ENCODE data around the gene BRD7.

The BRD7 gene

GRCh38 chr16:50281391-50282009, 87.3 kb downstream of the BRD7 start:
- no peak for DNase-seq (ENCODE audit: low read depth in 1 of 2, low spot score in 1 of 2)
- Histone ChIP-seq H3K4me3 (replicated peaks; ENCODE audit: insufficient read depth, low read length) (peak overlapping the region; percentile 16), H3K27ac (replicated peaks) (peak overlapping the region; percentile 95), H3K27me3 (ENCODE audit: insufficient read depth, poor library complexity, severe bottlenecking) (no peaks in the 10 kb centered on the region)
- TF ChIP-seq POLR2AphosphoS5 (IDR thresholded peaks at IDR 0.05; ENCODE audit: low read depth) (no peak), GABPA (IDR thresholded peaks at IDR 0.05; ENCODE audit: low read depth) (no peak), CTCF (IDR thresholded peaks at IDR 0.05; ENCODE audit: insufficient read depth, low read length) (no peak), REST (IDR thresholded peaks at IDR 0.05; ENCODE audit: insufficient replicate concordance, low read depth) (no peak), SPI1 (IDR thresholded peaks at IDR 0.05; ENCODE audit: borderline replicate concordance, low read depth) (no peak)

GRCh38 chr16:50280932-50281331, 87.9 kb downstream of the BRD7 start:
- no peak for DNase-seq (ENCODE audit: low read depth in 1 of 2, low spot score in 1 of 2)
- Histone ChIP-seq H3K27ac (replicated peaks) (peak overlapping the region; percentile 95), H3K4me3 (replicated peaks; ENCODE audit: insufficient read depth, low read length) (no peak overlapping the region), H3K27me3 (ENCODE audit: insufficient read depth, poor library complexity, severe bottlenecking) (no peaks in the 10 kb centered on the region)
- TF ChIP-seq SPI1 (IDR thresholded peaks at IDR 0.05; ENCODE audit: borderline replicate concordance, low read depth): no peak
- TF ChIP-seq REST (IDR thresholded peaks at IDR 0.05; ENCODE audit: insufficient replicate concordance, low read depth): no peak
- no peak for TF ChIP-seq POLR2AphosphoS5 (IDR thresholded peaks at IDR 0.05; ENCODE audit: low read depth)
- TF ChIP-seq GABPA (IDR thresholded peaks at IDR 0.05; ENCODE audit: low read depth): no peak
- no peak for TF ChIP-seq CTCF (IDR thresholded peaks at IDR 0.05; ENCODE audit: insufficient read depth, low read length)

GRCh38 chr16:50279504-50279865, 89.3 kb downstream of the BRD7 start:
- H3K27ac ChIP-seq (replicated peaks): peak overlapping the region; percentile 95
- DNase-seq (ENCODE audit: low read depth in 1 of 2, low spot score in 1 of 2): no peak
- H3K4me3 ChIP-seq (replicated peaks; ENCODE audit: insufficient read depth, low read length): no peak overlapping the region
- H3K27me3 ChIP-seq (ENCODE audit: insufficient read depth, poor library complexity, severe bottlenecking): no peaks in the 10 kb centered on the region
- no peak for TF ChIP-seq SPI1 (IDR thresholded peaks at IDR 0.05; ENCODE audit: borderline replicate concordance, low read depth)
- no peak for TF ChIP-seq POLR2AphosphoS5 (IDR thresholded peaks at IDR 0.05; ENCODE audit: low read depth)
- TF ChIP-seq GABPA (IDR thresholded peaks at IDR 0.05; ENCODE audit: low read depth): no peak
- TF ChIP-seq CTCF (IDR thresholded peaks at IDR 0.05; ENCODE audit: insufficient read depth, low read length): no peak
- TF ChIP-seq REST (IDR thresholded peaks at IDR 0.05; ENCODE audit: insufficient replicate concordance, low read depth): no peak

All from HL-60 (cell line).